NT2/D1 (cell line): ENCODE results near the gene HTR2A.

Experiments used
- DNase-seq: peaks from one replicate; pipeline ENCODE4 v3.0.0-alpha.2; 2011; ENCODE audit warnings: low read depth, low spot score
- H3K27me3 ChIP-seq: 2 replicates; pipeline ENCODE4 v1.6.0; 2011; ENCODE audit warnings: mild to moderate bottlenecking; ENCODE audit not compliant: insufficient read length, insufficient read depth
- H3K36me3 ChIP-seq: 2 replicates; pipeline ENCODE4 v1.6.1; 2011; ENCODE audit warnings: mild to moderate bottlenecking, low read length, mixed read lengths; ENCODE audit not compliant: insufficient read depth, insufficient read length
- H3K4me1 ChIP-seq: 2 replicates; pipeline ENCODE4 v1.5.1; 2011; ENCODE audit not compliant: insufficient read depth, insufficient read length
- H3K4me3 ChIP-seq: 2 replicates; pipeline ENCODE4 v1.5.1; 2011; ENCODE audit warnings: low read depth; ENCODE audit not compliant: insufficient read length
- H3K9ac ChIP-seq: 2 replicates; pipeline ENCODE4 v1.6.0; 2011; ENCODE audit warnings: low read depth; ENCODE audit not compliant: insufficient read length
- H3K9me3 ChIP-seq: 2 replicates; pipeline ENCODE4 v1.5.1; 2011; ENCODE audit warnings: mild to moderate bottlenecking, low read length; ENCODE audit not compliant: insufficient read depth
- SUZ12 ChIP-seq: IDR thresholded peaks from 2 replicates; pipeline ENCODE4 v1.6.1; 2011; ENCODE audit not compliant: insufficient read length, insufficient read depth; ENCODE audit errors: extremely low read depth
- YY1 ChIP-seq: IDR thresholded peaks from 2 replicates; pipeline ENCODE4 v1.6.1; 2011; ENCODE audit not compliant: insufficient read length, insufficient read depth
- ZNF274 ChIP-seq: IDR thresholded peaks from 2 replicates; pipeline ENCODE4 v1.6.1; 2011; ENCODE audit warnings: mild to moderate bottlenecking, low read depth, low read length

The HTR2A gene

DNA sequence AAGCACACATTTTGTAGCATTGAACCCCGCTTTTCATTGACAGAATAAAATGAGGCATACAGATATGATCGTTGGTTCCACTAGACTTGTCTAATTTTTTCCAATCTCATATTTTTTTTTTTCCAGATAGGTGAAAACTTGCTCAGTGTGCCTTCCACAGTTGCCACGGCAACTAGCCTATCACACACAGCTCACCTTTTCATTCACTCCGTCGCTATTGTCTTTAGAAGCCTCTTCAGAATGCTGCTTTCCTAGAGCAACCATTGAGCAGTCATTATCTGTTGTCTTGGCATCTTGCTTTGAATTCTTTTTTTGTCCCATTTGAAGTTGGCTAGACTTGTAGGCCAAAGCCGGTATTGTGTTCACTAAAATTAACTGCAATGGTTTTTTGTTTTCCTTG is 62.2 kb downstream of the HTR2A start:
- Histone ChIP-seq H3K4me1 (no peaks in the 10 kb centered on the region), H3K9me3 (no peaks in the 10 kb centered on the region), H3K27me3 (no peaks in the 10 kb centered on the region), H3K9ac (no peak overlapping the region), H3K4me3 (no peak overlapping the region), H3K36me3 (no peaks in the 10 kb centered on the region)
- no peak for DNase-seq
- TF ChIP-seq ZNF274, result no peak
- TF ChIP-seq YY1, result no peak
- no peak for TF ChIP-seq SUZ12

DNA sequence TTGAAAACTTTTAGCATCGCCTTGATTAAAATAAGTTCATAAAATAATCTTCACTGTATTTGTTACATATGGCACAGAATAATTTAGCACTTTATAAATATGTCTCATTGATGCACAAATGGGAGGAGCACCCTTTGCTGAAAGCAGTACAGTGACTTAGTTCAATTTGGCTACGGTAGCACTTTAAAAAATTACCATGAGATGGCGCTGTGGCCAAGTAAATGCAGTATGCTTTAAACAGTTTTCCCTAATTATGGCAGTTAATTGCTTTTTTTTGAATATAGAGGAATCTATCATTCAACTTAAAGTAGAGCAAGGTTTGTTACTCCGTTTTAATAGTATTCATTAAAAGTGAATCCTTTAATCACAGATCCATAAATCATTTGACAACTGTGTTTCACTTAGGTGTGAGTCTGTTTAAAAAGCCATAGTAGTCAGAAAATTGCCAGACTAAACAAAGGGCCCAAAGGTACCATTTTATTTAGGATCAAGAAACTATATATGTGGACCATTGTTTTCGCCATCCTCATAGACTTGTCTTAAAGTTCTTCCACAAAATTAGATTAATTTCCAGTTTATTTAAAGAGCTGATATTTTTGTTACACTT is 65.2 kb downstream of the HTR2A start:
- Histone ChIP-seq H3K4me3 (no peak overlapping the region), H3K4me1 (no peaks in the 10 kb centered on the region), H3K9me3 (no peaks in the 10 kb centered on the region), H3K27me3 (no peaks in the 10 kb centered on the region), H3K9ac (no peak overlapping the region), H3K36me3 (no peaks in the 10 kb centered on the region)
- peak; percentile 25 for DNase-seq
- no peak for TF ChIP-seq SUZ12
- TF ChIP-seq ZNF274, result no peak
- no peak for TF ChIP-seq YY1

GRCh38 chr13:46830405-46831005 is 66.3 kb downstream of the HTR2A start:
- no peak for DNase-seq
- TF ChIP-seq SUZ12 (no peak), YY1 (no peak), ZNF274 (no peak)
- Histone ChIP-seq H3K9me3 (no peaks in the 10 kb centered on the region), H3K4me1 (no peaks in the 10 kb centered on the region), H3K36me3 (no peaks in the 10 kb centered on the region), H3K4me3 (no peak overlapping the region), H3K27me3 (no peaks in the 10 kb centered on the region), H3K9ac (no peak overlapping the region)

- Histone ChIP-seq H3K36me3 (no peaks in the 10 kb centered on the region), H3K4me3 (no peak overlapping the region), H3K9ac (no peak overlapping the region), H3K4me1 (no peaks in the 10 kb centered on the region), H3K9me3 (no peaks in the 10 kb centered on the region; the same call in 1 of the 2 replicates), H3K27me3 (no peaks in the 10 kb centered on the region)
- TF ChIP-seq YY1 (no peak), SUZ12 (no peak), ZNF274 (no peak)
- no peak for DNase-seq
Observed at GRCh38 chr13:46822551-46822950, 74.3 kb downstream of the HTR2A start.

DNA sequence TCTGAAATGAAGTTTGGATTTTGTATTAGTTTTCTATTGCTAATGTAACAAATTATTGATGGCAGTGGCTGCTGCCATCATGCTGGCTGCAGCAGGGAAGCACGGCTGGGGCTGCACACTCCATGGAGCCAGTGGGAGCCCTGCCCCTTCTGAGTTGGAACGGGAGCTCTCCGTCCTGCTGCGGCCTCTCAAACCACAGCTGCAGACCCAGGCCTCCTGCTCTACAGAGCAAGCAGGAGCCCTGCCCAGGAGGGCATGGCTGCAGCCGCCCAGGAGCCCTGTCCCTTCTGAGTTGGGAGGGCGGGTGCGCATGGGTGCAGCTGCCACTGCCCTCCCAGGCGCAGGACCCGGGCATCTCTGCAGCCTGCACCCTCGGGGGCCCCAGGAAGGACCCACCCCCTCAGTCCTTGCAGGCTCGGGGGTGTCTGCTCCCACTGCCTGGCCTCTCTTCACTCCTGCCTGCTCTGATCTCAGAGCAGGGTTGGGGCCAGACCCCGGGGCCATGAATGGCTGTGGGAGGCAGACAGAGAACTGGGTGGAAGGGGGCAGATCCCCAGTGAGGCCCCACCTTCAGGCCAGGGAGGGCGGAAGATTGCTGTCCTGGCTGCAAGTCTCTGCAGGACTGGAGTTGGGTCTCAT is 78.9 kb downstream of the HTR2A start:
- no peaks in the 10 kb centered on the region; the same call in 1 of the 2 replicates for H3K9me3 ChIP-seq
- TF ChIP-seq SUZ12, result no peak
- no peak for TF ChIP-seq ZNF274
- no peak for TF ChIP-seq YY1

DNA sequence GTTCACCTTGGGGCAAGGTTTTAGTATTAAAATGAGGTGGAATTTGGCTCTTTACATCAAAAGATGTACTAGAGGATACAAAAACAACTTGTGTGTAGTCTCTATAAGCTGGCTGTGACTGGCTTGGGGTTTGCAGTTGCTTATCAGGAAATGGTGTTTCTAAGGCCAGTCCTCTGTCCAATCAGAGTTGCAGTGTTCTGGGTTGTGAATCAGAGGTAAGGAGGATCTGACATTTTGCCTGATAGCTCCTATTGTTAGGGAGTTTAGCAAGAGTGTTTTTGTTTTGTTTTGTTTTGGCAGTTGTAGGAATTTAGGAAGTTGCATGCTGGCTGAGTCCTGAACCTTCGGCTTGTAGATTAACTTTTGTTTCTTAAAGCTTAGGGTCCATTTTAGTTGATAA is 79.8 kb downstream of the HTR2A start:
- TF ChIP-seq ZNF274 (no peak), YY1 (no peak), SUZ12 (no peak)
- Histone ChIP-seq H3K27me3 (no peaks in the 10 kb centered on the region), H3K36me3 (no peaks in the 10 kb centered on the region), H3K9ac (no peak overlapping the region), H3K4me3 (no peak overlapping the region), H3K4me1 (no peaks in the 10 kb centered on the region), H3K9me3 (peaks cover 6% of the 10 kb centered on the region)
- no peak for DNase-seq

More for the DNA sequence above, 78.9 kb downstream of the HTR2A start:
- no peak for DNase-seq
- Histone ChIP-seq H3K4me3 (no peak overlapping the region), H3K4me1 (no peaks in the 10 kb centered on the region), H3K27me3 (no peaks in the 10 kb centered on the region), H3K9ac (no peak overlapping the region), H3K36me3 (no peaks in the 10 kb centered on the region)

DNA sequence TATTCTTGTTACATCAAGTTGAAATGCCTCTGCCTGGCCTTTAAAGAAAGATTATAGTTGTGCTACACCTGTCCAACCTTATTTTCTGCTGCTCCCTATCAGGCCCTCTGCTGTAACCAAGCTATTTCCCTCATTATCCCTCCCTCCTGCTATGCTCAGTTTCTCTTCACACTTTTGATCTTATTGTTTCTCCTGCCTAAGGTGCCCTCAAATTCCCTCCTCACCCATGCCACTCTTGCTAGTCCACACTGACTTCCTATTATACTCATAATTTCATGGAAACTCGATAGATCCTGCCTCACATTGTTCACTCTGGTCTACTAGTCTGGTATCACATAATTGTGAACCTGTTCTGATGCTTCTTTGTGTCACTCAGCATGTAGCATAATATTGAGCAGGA is 80.5 kb downstream of the HTR2A start:
- Histone ChIP-seq H3K4me1 (no peaks in the 10 kb centered on the region), H3K36me3 (no peaks in the 10 kb centered on the region), H3K27me3 (no peaks in the 10 kb centered on the region), H3K9ac (no peak overlapping the region), H3K4me3 (no peak overlapping the region), H3K9me3 (peaks cover 6% of the 10 kb centered on the region)
- DNase-seq, result no peak
- no peak for TF ChIP-seq YY1
